ENCODE results near the gene FAM227A. TPM values are rescaled to one million over a fixed set of nuclear protein-coding genes. Genes with fewer than 3 reads are reported as not detected.

FAM227A gene
- total RNA-seq, 2 donors from 2014 or later, result 9.1 to 14.9 TPM

DNA sequence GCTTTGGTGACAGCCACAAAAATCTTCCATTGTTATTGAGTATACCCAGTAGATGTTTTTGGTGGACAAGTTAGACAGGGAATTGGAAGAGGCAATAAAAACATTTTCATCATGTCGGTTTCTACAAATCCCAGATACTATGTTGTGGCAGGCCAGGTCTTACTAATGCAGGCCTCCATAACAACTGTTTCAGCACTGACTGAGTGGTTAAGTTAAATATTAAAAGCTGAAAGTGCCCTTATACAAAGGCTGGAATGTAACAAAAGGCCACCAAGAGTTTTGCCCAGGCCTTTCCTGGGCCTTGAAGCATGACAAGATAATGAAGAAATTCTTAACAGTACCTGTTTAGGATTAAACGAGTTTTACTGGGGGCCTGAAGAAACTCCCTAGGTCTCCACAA, 115.5 kb downstream of the FAM227A start:
- H3K4me3 Mint-ChIP-seq, result no peak overlapping the region
- no peaks in the 10 kb centered on the region for H3K27me3 Mint-ChIP-seq (ENCODE audit: insufficient read depth)
- TF ChIP-seq, protein P1, sequence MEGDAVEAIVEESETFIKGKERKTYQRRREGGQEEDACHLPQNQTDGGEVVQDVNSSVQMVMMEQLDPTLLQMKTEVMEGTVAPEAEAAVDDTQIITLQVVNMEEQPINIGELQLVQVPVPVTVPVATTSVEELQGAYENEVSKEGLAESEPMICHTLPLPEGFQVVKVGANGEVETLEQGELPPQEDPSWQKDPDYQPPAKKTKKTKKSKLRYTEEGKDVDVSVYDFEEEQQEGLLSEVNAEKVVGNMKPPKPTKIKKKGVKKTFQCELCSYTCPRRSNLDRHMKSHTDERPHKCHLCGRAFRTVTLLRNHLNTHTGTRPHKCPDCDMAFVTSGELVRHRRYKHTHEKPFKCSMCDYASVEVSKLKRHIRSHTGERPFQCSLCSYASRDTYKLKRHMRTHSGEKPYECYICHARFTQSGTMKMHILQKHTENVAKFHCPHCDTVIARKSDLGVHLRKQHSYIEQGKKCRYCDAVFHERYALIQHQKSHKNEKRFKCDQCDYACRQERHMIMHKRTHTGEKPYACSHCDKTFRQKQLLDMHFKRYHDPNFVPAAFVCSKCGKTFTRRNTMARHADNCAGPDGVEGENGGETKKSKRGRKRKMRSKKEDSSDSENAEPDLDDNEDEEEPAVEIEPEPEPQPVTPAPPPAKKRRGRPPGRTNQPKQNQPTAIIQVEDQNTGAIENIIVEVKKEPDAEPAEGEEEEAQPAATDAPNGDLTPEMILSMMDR (conservative IDR thresholded peaks at IDR 0.05), result no peak
- H3K36me3 Mint-ChIP-seq (ENCODE audit: low read depth), result peaks cover 21% of the 10 kb centered on the region
- DNase-seq, result no peak
- Histone ChIP-seq H3K27me3 (ENCODE audit: control insufficient read depth, insufficient read depth, low read length, poor library complexity, severe bottlenecking) (no peaks in the 10 kb centered on the region), H3K27ac (ENCODE audit: low read depth, low read length) (no peak overlapping the region), H3K9me3 (ENCODE audit: control insufficient read depth, low read length) (peaks cover 24% of the 10 kb centered on the region), H3K4me3 (ENCODE audit: low read length) (peak overlapping the region; percentile 38), H3K4me1 (ENCODE audit: control insufficient read depth, insufficient read depth, low read length) (peaks cover 4% of the 10 kb centered on the region), H3K36me3 (ENCODE audit: control insufficient read depth, insufficient read depth, low read length) (no peaks in the 10 kb centered on the region), H3K9ac (ENCODE audit: extremely low read depth, low read length, poor library complexity, severe bottlenecking) (no peak overlapping the region)
- peaks cover 29% of the 10 kb centered on the region for H3K9me3 Mint-ChIP-seq
- peaks cover 11% of the 10 kb centered on the region for H3K4me1 Mint-ChIP-seq
- no peak overlapping the region for H3K27ac Mint-ChIP-seq
- 86 to 88% methylated on average over 2 of the region's 2 CpGs for WGBS, 2 experiments (ENCODE audit: insufficient coverage in 1 of 2, insufficient read length in 1 of 2)

DNA sequence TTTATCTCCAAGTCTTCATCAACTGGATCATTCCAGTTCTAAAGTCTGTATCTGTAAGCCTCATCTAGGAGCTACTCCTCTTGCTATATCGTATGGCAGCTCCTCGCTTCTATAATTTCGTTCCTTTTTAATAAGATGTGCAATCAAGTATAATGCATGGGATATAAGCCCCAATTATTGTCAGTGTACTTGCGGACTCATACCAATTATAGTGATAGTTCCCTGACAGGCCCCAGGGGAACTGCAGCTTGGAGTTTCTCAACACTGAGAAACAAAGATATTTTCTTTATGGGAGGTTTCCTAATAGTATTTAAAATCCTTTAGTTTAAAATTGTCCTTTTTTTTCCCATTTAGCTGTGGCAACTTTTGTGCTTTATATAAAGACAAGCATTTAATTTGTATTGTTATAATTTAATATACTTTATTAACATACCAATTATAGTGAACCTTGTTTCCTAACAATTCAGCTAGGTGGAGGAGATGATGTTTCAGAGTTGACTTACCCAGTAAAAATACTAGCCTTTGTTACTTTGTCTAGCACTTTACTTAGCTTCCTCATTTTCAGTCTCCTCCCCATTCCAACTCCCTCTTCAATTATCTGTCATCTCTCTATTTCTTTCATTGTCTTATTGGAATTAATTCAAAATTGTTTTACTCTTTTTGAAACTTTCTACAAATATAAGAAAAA, 124.8 kb downstream of the FAM227A start:
- no peak overlapping the region for H3K27ac Mint-ChIP-seq
- TF ChIP-seq, protein P1 (conservative IDR thresholded peaks at IDR 0.05), result no peak

More for the DNA sequence above, 124.8 kb downstream of the FAM227A start:
- no peaks in the 10 kb centered on the region for H3K27me3 Mint-ChIP-seq (ENCODE audit: insufficient read depth)
- Histone ChIP-seq H3K27me3 (ENCODE audit: control insufficient read depth, insufficient read depth, low read length, poor library complexity, severe bottlenecking) (no peaks in the 10 kb centered on the region), H3K4me3 (ENCODE audit: low read length) (no peak overlapping the region), H3K9me3 (ENCODE audit: control insufficient read depth, low read length) (no peaks in the 10 kb centered on the region), H3K4me1 (ENCODE audit: control insufficient read depth, insufficient read depth, low read length) (no peaks in the 10 kb centered on the region), H3K27ac (ENCODE audit: low read depth, low read length) (no peak overlapping the region), H3K36me3 (ENCODE audit: control insufficient read depth, insufficient read depth, low read length) (no peaks in the 10 kb centered on the region), H3K9ac (ENCODE audit: extremely low read depth, low read length, poor library complexity, severe bottlenecking) (no peak overlapping the region)
- 97% methylated on average over 4 of the region's 4 CpGs; no CpG with 5 or more reads in 1 of the 2 experiments for WGBS, 2 experiments (ENCODE audit: insufficient coverage in 1 of 2, insufficient read length in 1 of 2)
- no peaks in the 10 kb centered on the region for H3K9me3 Mint-ChIP-seq
- no peak for DNase-seq
- no peak overlapping the region for H3K4me3 Mint-ChIP-seq
- peaks cover 4% of the 10 kb centered on the region for H3K4me1 Mint-ChIP-seq
- H3K36me3 Mint-ChIP-seq (ENCODE audit: low read depth), result no peaks in the 10 kb centered on the region

Other genes starting within 250 kb of the FAM227A start
- 1 to 10 TPM in 1 of 2 donors, under 1 TPM in 1; 0.37 to 1.4 TPM for gene KCNJ4, start 201.2 kb downstream of the FAM227A start, total RNA-seq
- 10 to 100 TPM; 11.4 to 14.9 TPM for gene KDELR3, start 188.3 kb downstream of the FAM227A start, total RNA-seq
- gene DDX17, start 150.1 kb downstream of the FAM227A start, total RNA-seq, result 100 to 1,000 TPM; 507 to 621 TPM
- gene DMC1, start 86.2 kb downstream of the FAM227A start, total RNA-seq, result 1 to 10 TPM; 4.2 to 6.8 TPM
- gene CBY1, start 246 bp upstream of the FAM227A start, total RNA-seq, result 10 to 100 TPM; 40.7 to 60.9 TPM
- gene TOMM22, start 25.6 kb upstream of the FAM227A start, total RNA-seq, result 100 to 1,000 TPM; 114 to 119 TPM
- 10 to 100 TPM; 21.2 to 26.7 TPM for gene JOSD1, start 44.6 kb upstream of the FAM227A start, total RNA-seq
- gene GTPBP1, start 49.6 kb upstream of the FAM227A start, total RNA-seq, result 10 to 100 TPM; 79.0 to 86.1 TPM
- 10 to 100 TPM; 23.0 to 32.4 TPM for gene SUN2, start 99.6 kb upstream of the FAM227A start, total RNA-seq
- 10 to 100 TPM; 24.8 to 29.8 TPM for gene DNAL4, start 137.8 kb upstream of the FAM227A start, total RNA-seq
- 1 to 10 TPM; 2.1 to 2.5 TPM for gene NPTXR, start 187.6 kb upstream of the FAM227A start, total RNA-seq
- gene CBX6, start 215.8 kb upstream of the FAM227A start, total RNA-seq, result 10 to 100 TPM; 12.8 to 28.2 TPM